Omental fat pad (tissue), 4 donors: ENCODE results near the gene MOB3A. TPM values are rescaled to one million over a fixed set of nuclear protein-coding genes. Genes with fewer than 3 reads are reported as not detected.
"Not testable (repeated sequence)": the region's sequence is repeated elsewhere in the genome, so short reads cannot be mapped to it uniquely, and the experiment has no call there.

Experiments used
- ATAC-seq: fragments of 150-250 bp; one replicate; pipeline ENCODE4 v1.9.1; 2016; ENCODE audit warnings: mild to moderate bottlenecking, moderate library complexity; ENCODE audit not compliant: low FRiP score
- DNase-seq: peaks from one replicate; pipeline ENCODE4 v3.0.0-alpha.2; 2019; ENCODE audit warnings: low spot score
- CTCF ChIP-seq, 3 donors: fragments of 450-650 bp; IDR thresholded peaks; one replicate each; pipeline ENCODE4 v1.5.1; 2016 to 2017; ENCODE audit warnings: antibody characterized with exemption in 3 of 3, mild to moderate bottlenecking in 3 of 3, moderate library complexity in 2 of 3
- total RNA-seq, 4 donors: library from RNA; depleted of rRNA; stranded (reverse); fragments of >200 nt; gene quantifications; one replicate each; pipeline ENCODE4 v1.1.0, GENCODE V29; 2016

Gene MOB3A
- total RNA-seq, 4 donors from 2014 or later, result 29.7 to 51.7 (median 44.8) TPM

DNA sequence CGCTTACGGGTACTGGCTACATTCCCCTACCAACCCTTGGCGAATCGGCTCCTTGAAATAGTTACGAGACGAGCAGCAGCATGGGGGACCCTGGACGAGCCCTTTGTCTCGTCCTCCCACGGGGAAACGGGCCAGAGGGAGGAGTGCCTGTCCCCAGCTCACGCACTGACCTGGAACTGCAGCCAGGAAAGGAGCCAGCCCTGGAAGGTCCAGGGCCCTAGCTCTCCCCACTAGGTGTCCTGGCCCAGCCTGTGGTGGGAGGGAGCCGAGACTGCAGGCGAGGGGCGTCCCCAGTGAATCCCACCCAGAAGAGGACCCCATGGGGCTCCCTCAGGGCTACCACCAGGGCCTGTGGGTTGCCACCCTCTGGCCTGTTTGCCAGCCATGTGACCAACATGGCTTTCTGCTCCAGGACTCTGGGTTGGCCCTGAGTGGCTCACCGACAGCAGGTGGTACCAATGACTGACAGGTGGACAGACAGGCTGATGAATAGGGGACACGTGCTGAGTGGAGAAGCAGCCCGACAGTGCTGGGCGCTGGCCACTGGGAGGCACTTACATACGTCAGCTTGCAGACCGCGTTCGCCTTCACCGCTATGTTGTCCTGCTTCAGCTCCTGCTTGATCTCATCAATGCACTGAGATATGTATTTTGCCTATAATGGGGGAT lies 42.1 kb upstream of the MOB3A start:
- no peak for DNase-seq
- ATAC-seq, result no peak

DNA sequence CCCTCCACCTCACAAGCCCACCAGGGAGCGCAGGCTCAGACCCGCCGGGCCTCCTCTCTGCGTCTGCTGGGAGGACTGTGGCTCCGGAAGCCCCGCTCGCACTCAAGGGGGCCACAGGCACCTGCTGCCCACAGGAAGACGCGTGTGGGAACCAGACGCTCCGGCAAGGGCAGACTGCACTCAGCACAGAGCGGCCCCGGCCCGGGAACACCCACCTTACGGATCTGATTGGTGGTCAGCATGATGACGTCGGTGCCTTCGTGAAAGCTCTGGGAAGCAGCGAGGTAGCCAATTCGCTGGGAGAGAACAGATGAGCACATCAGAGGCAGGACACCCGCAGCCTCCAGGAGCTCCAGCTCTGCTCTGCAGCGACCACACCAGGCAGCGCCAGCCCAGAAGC lies 40.7 kb upstream of the MOB3A start:
- DNase-seq (no peak), ATAC-seq (no peak)
- no peak for TF ChIP-seq CTCF (IDR thresholded peaks at IDR 0.05)

More for the DNA sequence above, 42.1 kb upstream of the MOB3A start:
- no peak for TF ChIP-seq CTCF (IDR thresholded peaks at IDR 0.05)

GRCh38 chr19:2135474-2136402 lies 39.6 kb upstream of the MOB3A start:
- DNase-seq (no peak), ATAC-seq (no peak)
- TF ChIP-seq CTCF (IDR thresholded peaks at IDR 0.05), result no peak

DNA sequence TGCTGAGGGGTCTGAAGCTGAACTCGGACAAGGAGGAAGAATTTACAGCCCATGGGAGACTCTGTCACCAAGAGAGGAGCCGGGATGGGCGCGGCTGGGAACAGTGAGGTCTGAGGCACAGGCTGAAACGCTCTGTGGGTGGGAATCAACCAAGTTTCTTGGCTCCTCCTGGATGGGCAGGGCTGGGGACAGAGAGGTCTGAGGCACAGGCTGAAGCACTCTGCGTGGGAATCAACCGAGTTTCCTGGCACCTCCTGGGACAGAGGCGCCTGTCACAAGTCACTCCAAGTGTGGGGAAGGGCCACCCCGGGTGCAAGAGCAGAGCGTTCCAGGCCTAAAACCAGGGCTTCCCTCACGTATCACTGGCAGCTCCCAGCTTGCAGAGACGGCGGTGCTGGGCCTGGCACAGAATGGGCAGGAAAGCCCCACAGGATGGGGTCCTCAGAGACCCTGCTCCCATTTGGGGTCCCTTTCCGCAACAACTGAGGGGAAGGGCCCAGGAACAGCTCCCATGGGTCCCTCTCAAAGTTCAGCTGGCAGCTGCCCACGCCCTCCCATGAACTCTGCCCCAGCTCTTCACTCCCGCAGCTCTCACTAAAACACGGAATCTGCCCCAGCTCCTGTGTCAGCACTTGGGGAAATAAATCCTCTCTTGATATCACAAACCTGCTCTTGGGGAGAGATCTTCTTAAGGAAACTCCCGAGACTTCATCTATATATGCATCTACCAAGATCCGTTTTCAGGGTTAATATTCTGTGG lies 36.8 kb upstream of the MOB3A start:
- DNase-seq (no peak), ATAC-seq (no peak)
- no peak for TF ChIP-seq CTCF (IDR thresholded peaks at IDR 0.05)

- no peak for DNase-seq
- no peak for TF ChIP-seq CTCF (IDR thresholded peaks at IDR 0.05)
- no peak for ATAC-seq
Observed at GRCh38 chr19:2132191-2132590, 36.1 kb upstream of the MOB3A start.

- not testable (repeated sequence) for DNase-seq, ATAC-seq
Observed at GRCh38 chr19:2131012-2131975, 35.2 kb upstream of the MOB3A start.
